ENCODE data around the gene ARPC1B. TPM values are rescaled to one million over a fixed set of nuclear protein-coding genes. Genes with fewer than 3 reads are reported as not detected.
A peak's percentile ranks its signal among the peaks of the same experiment; 100 is the strongest.

Gene ARPC1B
- total and polyA plus RNA-seq, 2 donors = 186 to 204 TPM

DNA sequence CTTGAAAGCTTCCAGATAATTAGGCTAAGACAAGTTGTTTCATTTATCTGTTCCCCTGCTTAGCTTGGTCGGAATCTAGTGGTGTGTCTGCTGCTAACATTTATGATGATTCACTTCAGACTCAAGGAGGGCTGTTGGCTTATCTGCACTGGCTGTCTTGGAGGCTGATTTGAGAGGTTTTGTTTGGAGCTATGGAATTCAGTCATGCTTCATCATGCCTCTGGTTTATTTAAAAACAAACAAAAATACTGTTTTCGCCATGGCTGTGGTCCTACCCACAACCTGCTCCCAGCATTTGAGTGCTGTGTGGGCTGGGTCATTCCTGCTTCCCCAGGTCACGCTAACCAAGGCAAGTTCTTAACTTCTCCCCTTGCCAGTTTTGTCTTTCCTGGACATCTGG, 11.7 kb upstream of the ARPC1B start:
- no peak overlapping the region for H3K4me3 ChIP-seq (ENCODE audit: low read length in 2 of 2)
- 97% methylated on average over 3 of the region's 3 CpGs for WGBS
- no peak for DNase-seq (ENCODE audit: low read depth in 6 of 9, low spot score in 9 of 9)
- no peaks in the 10 kb centered on the region for H3K4me1 ChIP-seq (ENCODE audit: control insufficient read depth in 2 of 2, insufficient read depth in 2 of 2, low read length in 2 of 2)
- H3K36me3 ChIP-seq (ENCODE audit: control insufficient read depth in 2 of 2, insufficient read depth in 2 of 2, low read length in 1 of 2) = peaks cover 79 to 88% of the 10 kb centered on the region in 2 donors
- H3K27ac ChIP-seq (ENCODE audit: low read depth in 1 of 2, low read length in 1 of 2) = no peak overlapping the region
- peaks cover 0 to 4% of the 10 kb centered on the region in 2 donors for H3K9me3 ChIP-seq (ENCODE audit: control insufficient read depth in 2 of 2, insufficient read depth in 1 of 2, low read length in 1 of 2)
- H3K27me3 ChIP-seq (ENCODE audit: control insufficient read depth in 2 of 2, insufficient read depth in 1 of 2, low read length in 1 of 2) = no peaks in the 10 kb centered on the region

DNA sequence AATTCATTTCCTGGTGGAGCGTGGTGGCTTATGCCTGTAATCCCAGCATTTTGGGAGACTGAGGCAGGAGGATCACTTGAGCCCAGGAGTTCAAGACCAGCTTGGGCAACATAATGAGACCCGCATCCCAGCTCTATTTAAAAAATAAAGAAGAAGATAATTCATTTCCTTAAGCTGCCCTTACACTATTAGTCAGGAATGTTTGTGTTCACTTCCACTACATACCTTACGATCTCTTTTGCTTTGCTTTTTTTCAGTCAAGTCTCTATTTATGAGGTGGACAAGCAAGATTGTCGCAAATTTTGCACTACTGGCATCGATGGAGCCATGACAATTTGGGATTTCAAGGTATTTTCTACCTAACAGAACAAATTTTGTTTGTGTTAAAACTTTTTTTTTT, 11.2 kb upstream of the ARPC1B start:
- WGBS = over 99% methylated on average over 5 of the region's 5 CpGs
- H3K36me3 ChIP-seq (ENCODE audit: control insufficient read depth in 2 of 2, insufficient read depth in 2 of 2, low read length in 1 of 2) = peaks cover 74 to 83% of the 10 kb centered on the region in 2 donors

DNA sequence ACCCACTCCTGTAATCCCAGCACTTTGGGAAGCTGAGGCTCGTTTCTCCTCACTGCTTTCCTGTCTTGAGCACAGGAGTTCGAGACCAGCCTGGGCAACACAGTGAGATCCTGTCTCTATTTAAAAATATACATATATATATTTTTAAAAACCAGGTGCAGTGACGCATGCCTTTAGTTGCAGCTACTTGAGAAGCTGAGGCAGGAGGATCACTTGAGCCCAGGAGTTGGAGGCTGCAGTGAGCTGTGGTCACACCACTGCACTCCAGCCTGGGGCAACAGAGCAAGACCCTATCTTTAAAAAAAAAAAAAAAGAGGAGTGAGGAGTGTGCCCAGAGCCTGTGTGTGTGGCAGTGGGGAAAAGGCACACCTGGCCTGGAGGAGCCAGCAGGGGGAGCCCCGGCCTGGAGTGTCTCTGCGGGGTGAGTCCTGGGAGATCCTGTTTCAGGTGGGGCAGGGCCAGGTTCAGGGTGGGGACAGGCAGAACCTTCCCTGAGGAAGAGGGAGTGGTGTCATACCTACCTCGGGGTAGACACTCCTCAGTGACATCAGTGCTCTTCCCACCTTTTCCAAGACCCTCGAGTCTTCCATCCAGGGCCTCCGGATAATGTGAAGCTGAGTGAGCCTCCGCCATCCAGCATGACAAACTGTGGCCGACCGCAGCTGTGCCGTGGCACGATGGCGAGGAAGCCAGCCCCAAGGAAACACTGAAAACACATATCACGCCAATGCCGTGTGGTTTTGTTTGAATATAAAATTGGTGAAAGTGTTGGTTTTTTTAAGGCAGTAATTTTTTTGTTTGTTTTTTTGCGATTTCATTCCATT, 9.0 kb upstream of the ARPC1B start:
- no peak overlapping the region for H3K27ac ChIP-seq (ENCODE audit: low read depth in 1 of 2, low read length in 1 of 2)
- peak in 4 of 9 donors; percentile 27 to 66 (median 58) for DNase-seq (ENCODE audit: low read depth in 6 of 9, low spot score in 9 of 9)
- no peaks in the 10 kb centered on the region for H3K27me3 ChIP-seq (ENCODE audit: control insufficient read depth in 2 of 2, insufficient read depth in 1 of 2, low read length in 1 of 2)
- H3K4me3 ChIP-seq (ENCODE audit: low read length in 2 of 2) = no peak overlapping the region
- H3K4me1 ChIP-seq (ENCODE audit: control insufficient read depth in 2 of 2, insufficient read depth in 2 of 2, low read length in 2 of 2) = peaks cover 0 to 4% of the 10 kb centered on the region in 2 donors
- peaks cover 0 to 4% of the 10 kb centered on the region in 2 donors for H3K9me3 ChIP-seq (ENCODE audit: control insufficient read depth in 2 of 2, insufficient read depth in 1 of 2, low read length in 1 of 2)
- H3K36me3 ChIP-seq (ENCODE audit: control insufficient read depth in 2 of 2, insufficient read depth in 2 of 2, low read length in 1 of 2) = peaks cover 61 to 69% of the 10 kb centered on the region in 2 donors
- WGBS = 85% methylated on average over 17 of the region's 17 CpGs

More for the DNA sequence above, 11.2 kb upstream of the ARPC1B start:
- Histone ChIP-seq H3K4me1 (ENCODE audit: control insufficient read depth in 2 of 2, insufficient read depth in 2 of 2, low read length in 2 of 2) (no peaks in the 10 kb centered on the region), H3K27me3 (ENCODE audit: control insufficient read depth in 2 of 2, insufficient read depth in 1 of 2, low read length in 1 of 2) (no peaks in the 10 kb centered on the region), H3K4me3 (ENCODE audit: low read length in 2 of 2) (no peak overlapping the region), H3K27ac (ENCODE audit: low read depth in 1 of 2, low read length in 1 of 2) (no peak overlapping the region), H3K9me3 (ENCODE audit: control insufficient read depth in 2 of 2, insufficient read depth in 1 of 2, low read length in 1 of 2) (peaks cover 0 to 4% of the 10 kb centered on the region in 2 donors)
- DNase-seq (ENCODE audit: low read depth in 6 of 9, low spot score in 9 of 9) = no peak

DNA sequence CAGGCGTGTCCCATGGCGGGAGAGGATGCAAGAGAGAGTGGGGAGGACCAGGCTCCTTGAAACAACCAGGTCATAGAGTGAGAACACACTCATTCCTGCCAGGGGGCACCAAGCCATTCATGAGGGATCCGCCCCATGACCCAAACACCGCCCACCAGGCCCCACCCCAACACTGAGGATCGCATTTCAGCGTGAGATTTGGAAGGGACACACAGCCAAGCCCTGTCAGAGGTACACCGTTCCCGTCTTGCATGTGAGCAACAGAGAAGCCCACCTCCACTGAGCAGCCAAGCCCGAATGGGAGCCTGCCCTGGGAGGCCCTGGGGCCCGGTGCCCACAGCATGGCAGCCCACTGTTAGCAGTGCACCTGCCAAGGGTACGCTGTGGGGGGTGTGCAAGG, 7.9 kb upstream of the ARPC1B start:
- Histone ChIP-seq H3K4me1 (ENCODE audit: control insufficient read depth in 2 of 2, insufficient read depth in 2 of 2, low read length in 2 of 2) (peaks cover 0 to 8% of the 10 kb centered on the region in 2 donors), H3K4me3 (ENCODE audit: low read length in 2 of 2) (no peak overlapping the region), H3K27me3 (ENCODE audit: control insufficient read depth in 2 of 2, insufficient read depth in 1 of 2, low read length in 1 of 2) (no peaks in the 10 kb centered on the region), H3K27ac (ENCODE audit: low read depth in 1 of 2, low read length in 1 of 2) (no peak overlapping the region), H3K9me3 (ENCODE audit: control insufficient read depth in 2 of 2, insufficient read depth in 1 of 2, low read length in 1 of 2) (peaks cover 0 to 4% of the 10 kb centered on the region in 2 donors), H3K36me3 (ENCODE audit: control insufficient read depth in 2 of 2, insufficient read depth in 2 of 2, low read length in 1 of 2) (peaks cover 55 to 58% of the 10 kb centered on the region in 2 donors)
- no peak for DNase-seq (ENCODE audit: low read depth in 6 of 9, low spot score in 9 of 9)
- WGBS = 95% methylated on average over 11 of the region's 11 CpGs

DNA sequence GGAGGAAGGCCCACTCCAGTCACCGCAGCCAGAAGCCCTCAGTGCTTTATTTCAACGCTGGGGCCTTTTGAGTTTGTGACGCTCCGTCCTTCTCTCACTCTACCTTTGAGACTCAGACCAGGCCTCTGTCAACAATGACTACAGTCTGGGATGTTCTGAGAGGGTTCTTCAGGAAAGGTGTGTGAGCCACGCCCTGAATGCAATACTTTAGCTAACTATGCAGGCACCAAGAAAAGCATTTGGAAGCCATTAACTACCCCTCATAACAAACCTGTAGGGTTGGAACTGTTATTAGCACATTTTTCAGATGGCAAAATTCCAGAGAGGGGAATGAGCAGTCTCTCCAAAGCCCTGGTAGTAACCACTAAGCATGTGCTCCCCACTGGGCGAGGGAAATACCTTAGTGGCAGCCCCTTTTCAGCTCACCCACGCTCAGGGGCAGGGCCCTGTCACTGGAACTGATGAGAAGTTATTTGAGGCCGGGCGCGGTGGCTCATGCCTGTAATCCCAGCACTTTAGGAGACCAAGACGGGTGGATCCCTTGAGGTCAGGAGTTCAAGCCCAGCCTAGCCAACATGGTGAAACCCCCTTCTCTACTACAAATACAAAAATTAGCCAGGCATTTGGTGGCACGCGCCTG, 5.7 kb upstream of the ARPC1B start:
- no peak overlapping the region for H3K4me3 ChIP-seq (ENCODE audit: low read length in 2 of 2)
- peaks cover 13 to 30% of the 10 kb centered on the region in 2 donors for H3K4me1 ChIP-seq (ENCODE audit: control insufficient read depth in 2 of 2, insufficient read depth in 2 of 2, low read length in 2 of 2)
- no peak for DNase-seq (ENCODE audit: low read depth in 6 of 9, low spot score in 9 of 9)
- H3K36me3 ChIP-seq (ENCODE audit: control insufficient read depth in 2 of 2, insufficient read depth in 2 of 2, low read length in 1 of 2) = peaks cover 39% of the 10 kb centered on the region in 2 donors
- WGBS = 98% methylated on average over 13 of the region's 13 CpGs
- no peaks in the 10 kb centered on the region for H3K27me3 ChIP-seq (ENCODE audit: control insufficient read depth in 2 of 2, insufficient read depth in 1 of 2, low read length in 1 of 2)
- no peak overlapping the region for H3K27ac ChIP-seq (ENCODE audit: low read depth in 1 of 2, low read length in 1 of 2)
- peaks cover 0 to 4% of the 10 kb centered on the region in 2 donors for H3K9me3 ChIP-seq (ENCODE audit: control insufficient read depth in 2 of 2, insufficient read depth in 1 of 2, low read length in 1 of 2)

DNA sequence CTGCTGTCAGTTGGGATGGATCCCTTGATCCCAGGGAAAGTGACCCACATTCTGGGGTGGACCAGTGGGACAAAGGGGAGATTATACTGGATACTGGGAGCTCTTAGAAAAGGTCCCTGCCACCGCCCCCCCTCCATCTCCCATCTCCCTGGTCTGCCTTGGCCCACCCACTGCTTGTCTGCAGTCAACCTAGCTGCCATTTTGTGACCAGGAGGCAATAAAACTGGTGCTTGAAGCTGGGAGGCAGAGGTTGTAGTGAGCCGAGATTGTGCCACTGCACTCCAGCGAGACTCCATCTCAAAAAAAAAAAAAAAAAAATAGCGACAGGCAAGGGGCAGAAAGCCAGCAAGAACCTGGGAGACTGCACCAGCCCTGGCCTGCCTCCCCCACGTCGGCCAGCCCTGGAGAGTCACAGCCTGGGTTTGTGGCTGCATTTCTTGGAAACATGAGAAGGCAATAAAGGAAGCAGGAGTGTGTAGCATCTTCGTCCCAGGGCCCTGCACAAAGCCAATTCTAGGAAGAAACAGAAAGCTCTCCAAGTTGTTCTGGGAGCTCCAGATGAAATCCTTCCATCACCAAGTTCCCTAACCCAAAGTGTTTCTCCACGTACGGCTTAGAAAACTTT, 4.7 kb upstream of the ARPC1B start:
- Histone ChIP-seq H3K27ac (ENCODE audit: low read depth in 1 of 2, low read length in 1 of 2) (no peak overlapping the region), H3K36me3 (ENCODE audit: control insufficient read depth in 2 of 2, insufficient read depth in 2 of 2, low read length in 1 of 2) (peaks cover 30% of the 10 kb centered on the region in 2 donors), H3K4me1 (ENCODE audit: control insufficient read depth in 2 of 2, insufficient read depth in 2 of 2, low read length in 2 of 2) (peaks cover 15 to 32% of the 10 kb centered on the region in 2 donors), H3K4me3 (ENCODE audit: low read length in 2 of 2) (no peak overlapping the region), H3K27me3 (ENCODE audit: control insufficient read depth in 2 of 2, insufficient read depth in 1 of 2, low read length in 1 of 2) (no peaks in the 10 kb centered on the region), H3K9me3 (ENCODE audit: control insufficient read depth in 2 of 2, insufficient read depth in 1 of 2, low read length in 1 of 2) (peaks cover 0 to 4% of the 10 kb centered on the region in 2 donors)
- WGBS = 74% methylated on average over 9 of the region's 9 CpGs
- DNase-seq (ENCODE audit: low read depth in 6 of 9, low spot score in 9 of 9) = no peak

DNA sequence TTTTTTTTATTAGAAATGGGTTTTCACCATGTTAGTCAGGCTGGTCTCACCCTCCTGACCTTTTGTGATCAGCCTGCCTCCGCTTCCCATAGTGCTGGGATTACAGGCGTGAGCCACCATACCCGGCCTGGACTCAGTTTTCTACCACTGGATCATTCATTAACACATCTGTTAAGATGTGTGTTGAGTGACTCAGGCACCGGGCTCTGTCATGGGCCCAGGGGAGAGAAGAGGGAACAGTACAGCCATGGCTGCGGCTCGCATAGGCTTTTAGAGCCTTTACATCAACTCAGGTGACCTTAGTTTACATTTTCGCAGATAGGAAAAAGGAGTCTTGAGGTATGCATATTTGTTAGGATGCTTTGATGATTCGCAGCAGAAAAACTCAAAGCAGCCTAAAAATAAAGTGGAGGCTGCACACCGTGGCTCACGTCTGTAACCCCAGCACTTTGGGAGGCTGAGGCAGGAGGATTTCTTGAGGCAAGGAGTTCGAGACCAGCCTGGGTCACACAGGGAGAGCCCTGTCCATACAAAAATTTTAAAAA, 3.1 kb upstream of the ARPC1B start:
- Histone ChIP-seq H3K36me3 (ENCODE audit: control insufficient read depth in 2 of 2, insufficient read depth in 2 of 2, low read length in 1 of 2) (peaks cover 17 to 21% of the 10 kb centered on the region in 2 donors), H3K9me3 (ENCODE audit: control insufficient read depth in 2 of 2, insufficient read depth in 1 of 2, low read length in 1 of 2) (no peaks in the 10 kb centered on the region), H3K27me3 (ENCODE audit: control insufficient read depth in 2 of 2, insufficient read depth in 1 of 2, low read length in 1 of 2) (no peaks in the 10 kb centered on the region), H3K4me3 (ENCODE audit: low read length in 2 of 2) (no peak overlapping the region), H3K27ac (ENCODE audit: low read depth in 1 of 2, low read length in 1 of 2) (no peak overlapping the region), H3K4me1 (ENCODE audit: control insufficient read depth in 2 of 2, insufficient read depth in 2 of 2, low read length in 2 of 2) (peaks cover 19 to 43% of the 10 kb centered on the region in 2 donors)
- no peak for DNase-seq (ENCODE audit: low read depth in 6 of 9, low spot score in 9 of 9)
- 95% methylated on average over 11 of the region's 11 CpGs for WGBS

DNA sequence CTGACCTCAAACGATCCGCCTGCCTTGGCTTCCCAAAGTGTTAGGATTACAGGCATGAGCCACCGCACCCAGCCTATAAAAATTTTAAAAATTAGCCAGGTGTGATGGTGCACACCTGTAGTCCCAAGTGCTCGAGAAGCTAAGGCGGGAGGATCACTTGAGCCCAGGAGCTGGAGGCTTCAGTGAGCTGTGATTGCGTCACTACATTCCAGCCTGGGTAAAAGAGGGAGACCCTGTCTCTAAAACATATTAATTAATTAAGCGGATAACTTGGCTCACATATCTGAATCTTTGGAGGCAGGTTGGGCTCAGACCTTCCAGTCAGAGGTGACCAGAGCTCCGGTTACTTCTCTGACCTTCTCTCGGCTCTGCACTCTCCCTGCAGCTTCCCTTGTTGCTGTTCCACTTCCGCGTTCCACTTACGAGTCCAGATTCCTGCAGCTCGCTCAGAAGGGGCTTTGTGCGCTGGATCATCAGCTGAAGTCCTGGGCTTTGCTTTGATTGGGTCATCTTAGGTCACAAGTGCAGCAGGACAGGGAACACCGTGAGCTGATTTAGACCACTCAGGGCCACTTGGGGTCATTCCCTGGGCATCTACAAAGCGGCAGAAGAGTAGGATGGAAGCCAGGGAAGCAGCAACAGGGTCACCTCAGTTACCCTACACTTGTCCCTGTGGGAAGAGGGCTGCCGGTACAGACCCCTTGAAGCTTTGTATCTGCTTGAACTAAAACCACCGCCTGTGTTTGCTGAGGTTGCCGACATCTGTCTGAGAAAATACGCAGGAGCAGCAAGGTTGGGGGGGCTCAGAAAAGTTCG, 2.0 kb upstream of the ARPC1B start:
- peaks cover 19 to 43% of the 10 kb centered on the region in 2 donors for H3K4me1 ChIP-seq (ENCODE audit: control insufficient read depth in 2 of 2, insufficient read depth in 2 of 2, low read length in 2 of 2)
- peak in 5 of 9 donors; percentile 51 to 90 (median 74) for DNase-seq (ENCODE audit: low read depth in 6 of 9, low spot score in 9 of 9)
- H3K36me3 ChIP-seq (ENCODE audit: control insufficient read depth in 2 of 2, insufficient read depth in 2 of 2, low read length in 1 of 2) = peaks cover 7 to 17% of the 10 kb centered on the region in 2 donors
- H3K27ac ChIP-seq (ENCODE audit: low read depth in 1 of 2, low read length in 1 of 2) = peak overlapping the region; percentile 83 to 99
- WGBS = 72% methylated on average over 21 of the region's 21 CpGs
- H3K9me3 ChIP-seq (ENCODE audit: control insufficient read depth in 2 of 2, insufficient read depth in 1 of 2, low read length in 1 of 2) = no peaks in the 10 kb centered on the region
- peak overlapping the region in 1 of 2 donors; percentile 35 for H3K4me3 ChIP-seq (ENCODE audit: low read length in 2 of 2)
- no peaks in the 10 kb centered on the region for H3K27me3 ChIP-seq (ENCODE audit: control insufficient read depth in 2 of 2, insufficient read depth in 1 of 2, low read length in 1 of 2)
